Lower lobe of right lung (tissue), 2 donors: Measurements from ENCODE around the gene GRID1. TPM values are rescaled to one million over a fixed set of nuclear protein-coding genes. Genes with fewer than 3 reads are reported as not detected.
"Not testable (repeated sequence)": the region's sequence is repeated elsewhere in the genome, so short reads cannot be mapped to it uniquely, and the experiment has no call there.

Experiments used
- ATAC-seq, 2 donors: fragments of 200-7000 bp; cut with Tn5 transposase; one replicate each; pipeline ENCODE4 v1.9.1; 2020 to 2022; ENCODE audit warnings: mild to moderate bottlenecking in 2 of 2, moderate library complexity in 2 of 2
- DNase-seq: peaks from one replicate; pipeline ENCODE4 v3.0.0-alpha.2; 2020
- H3K27ac ChIP-seq: fragments of 200-600 bp; one replicate; pipeline ENCODE4 v1.8.0; 2022
- H3K27me3 ChIP-seq: fragments of 200-600 bp; one replicate; pipeline ENCODE4 v1.8.0; 2022; ENCODE audit warnings: low read depth
- H3K36me3 ChIP-seq: fragments of 200-600 bp; one replicate; pipeline ENCODE4 v1.8.0; 2022; ENCODE audit warnings: mild to moderate bottlenecking
- H3K4me1 ChIP-seq: fragments of 200-600 bp; one replicate; pipeline ENCODE4 v1.8.0; 2022
- H3K4me3 ChIP-seq: fragments of 200-600 bp; one replicate; pipeline ENCODE4 v1.8.0; 2022; ENCODE audit warnings: mild to moderate bottlenecking
- H3K9me3 ChIP-seq: fragments of 200-600 bp; one replicate; pipeline ENCODE4 v1.8.0; 2022
- intact Hi-C: fragments of 100-400 bp; cut with DNase I; formaldehyde crosslinking; loops from one replicate; pipeline ENCODE4 v1.11.0; 2022
- total RNA-seq: library from RNA; stranded (reverse); fragmentation: NEBNext Ultra II Directional; extraction: Animal tissue kit (Norgen Biotek cat#: 25700); gene quantifications from one replicate; pipeline ENCODE4 v1.2.1, GENCODE V29; 2021
- TF ChIP-seq, protein P1 (sequence below): fragments of 200-600 bp; IDR thresholded peaks from one replicate; pipeline ENCODE4 v1.8.0; 2022; ENCODE audit warnings: antibody characterized with exemption, mild to moderate bottlenecking
- donor health status: DM: no; HTN: yes; CAD: no; lungs with severe emphysema.

The GRID1 gene
- total RNA-seq, 1 donor from 2014 or later = 2.5 TPM

DNA sequence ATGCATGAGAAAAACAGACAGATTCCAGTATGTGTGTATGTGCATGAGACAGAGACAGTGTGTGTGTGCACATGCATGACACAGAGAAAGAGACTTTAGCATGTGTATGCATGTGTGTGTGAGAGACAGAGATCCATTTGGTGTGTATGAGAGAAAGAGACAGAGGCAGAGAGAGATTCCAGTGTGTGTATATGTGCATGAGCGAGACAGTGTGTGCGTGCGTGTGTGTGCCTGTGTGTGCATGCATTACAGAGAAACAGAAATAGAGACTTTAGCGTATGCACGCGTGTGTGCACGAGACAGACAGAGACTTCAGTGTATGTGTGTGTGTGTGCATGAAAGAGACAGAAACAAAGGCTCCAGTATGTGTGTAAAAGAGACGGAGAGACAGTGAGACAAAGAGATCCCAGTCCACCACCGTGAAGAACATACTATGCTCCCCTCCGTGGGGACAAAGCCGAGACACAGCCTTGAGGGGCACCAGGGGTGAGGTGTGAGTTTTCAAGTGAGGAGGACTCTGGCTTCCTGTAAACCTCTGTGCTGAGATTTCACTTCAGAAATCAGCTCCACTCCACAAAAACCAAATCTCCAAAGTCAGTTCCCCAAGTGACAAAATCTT lies 188.9 kb downstream of the GRID1 start:
- no peak for DNase-seq

DNA sequence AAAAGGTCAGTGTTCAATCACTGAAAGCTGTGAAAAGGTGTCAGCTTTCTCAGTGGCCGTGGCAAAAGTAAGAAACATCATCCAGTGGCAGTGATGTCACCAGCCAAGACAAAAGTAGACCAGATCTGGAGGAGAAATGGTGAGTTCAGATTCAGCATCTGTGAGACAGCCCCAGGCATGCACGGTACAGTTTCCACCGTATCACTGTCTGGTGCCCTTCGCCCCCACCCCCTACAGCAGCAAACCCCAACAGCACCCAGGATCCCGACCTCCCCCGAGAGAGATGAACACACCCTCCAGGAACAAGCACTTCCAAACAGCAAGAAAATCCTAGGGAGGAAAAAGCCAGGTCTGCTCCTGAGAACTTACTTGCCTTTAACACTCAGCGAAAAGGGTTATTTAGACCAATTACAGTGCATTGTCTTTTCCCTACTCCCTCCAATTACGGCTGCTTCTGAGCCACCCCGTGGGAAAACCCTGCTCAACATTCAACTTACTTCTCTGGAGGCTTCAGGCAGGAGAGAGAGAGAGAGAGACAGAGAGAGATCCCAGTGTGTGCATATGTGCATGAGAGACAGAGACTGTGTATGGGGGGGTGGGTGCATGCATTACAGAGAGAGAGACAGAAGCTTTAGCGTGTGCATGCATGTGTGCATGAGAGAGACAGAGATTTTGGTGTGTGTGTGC lies 189.6 kb downstream of the GRID1 start:
- intact Hi-C loops = no loop called here
- TF ChIP-seq, protein P1, sequence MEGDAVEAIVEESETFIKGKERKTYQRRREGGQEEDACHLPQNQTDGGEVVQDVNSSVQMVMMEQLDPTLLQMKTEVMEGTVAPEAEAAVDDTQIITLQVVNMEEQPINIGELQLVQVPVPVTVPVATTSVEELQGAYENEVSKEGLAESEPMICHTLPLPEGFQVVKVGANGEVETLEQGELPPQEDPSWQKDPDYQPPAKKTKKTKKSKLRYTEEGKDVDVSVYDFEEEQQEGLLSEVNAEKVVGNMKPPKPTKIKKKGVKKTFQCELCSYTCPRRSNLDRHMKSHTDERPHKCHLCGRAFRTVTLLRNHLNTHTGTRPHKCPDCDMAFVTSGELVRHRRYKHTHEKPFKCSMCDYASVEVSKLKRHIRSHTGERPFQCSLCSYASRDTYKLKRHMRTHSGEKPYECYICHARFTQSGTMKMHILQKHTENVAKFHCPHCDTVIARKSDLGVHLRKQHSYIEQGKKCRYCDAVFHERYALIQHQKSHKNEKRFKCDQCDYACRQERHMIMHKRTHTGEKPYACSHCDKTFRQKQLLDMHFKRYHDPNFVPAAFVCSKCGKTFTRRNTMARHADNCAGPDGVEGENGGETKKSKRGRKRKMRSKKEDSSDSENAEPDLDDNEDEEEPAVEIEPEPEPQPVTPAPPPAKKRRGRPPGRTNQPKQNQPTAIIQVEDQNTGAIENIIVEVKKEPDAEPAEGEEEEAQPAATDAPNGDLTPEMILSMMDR = no peak
- Histone ChIP-seq H3K9me3 (no peaks in the 10 kb centered on the region), H3K4me1 (no peaks in the 10 kb centered on the region), H3K36me3 (no peaks in the 10 kb centered on the region), H3K27ac (no peak overlapping the region), H3K4me3 (no peak overlapping the region), H3K27me3 (peaks cover 12% of the 10 kb centered on the region)
- DNase-seq (no peak), ATAC-seq (no peak)

More for the DNA sequence above, 188.9 kb downstream of the GRID1 start:
- Histone ChIP-seq H3K9me3 (no peaks in the 10 kb centered on the region), H3K27me3 (peaks cover 12% of the 10 kb centered on the region), H3K4me3 (no peak overlapping the region), H3K27ac (no peak overlapping the region), H3K36me3 (no peaks in the 10 kb centered on the region), H3K4me1 (no peaks in the 10 kb centered on the region)
- intact Hi-C loops = no loop called here
- TF ChIP-seq, protein P1 = no peak
- no peak for ATAC-seq

DNA sequence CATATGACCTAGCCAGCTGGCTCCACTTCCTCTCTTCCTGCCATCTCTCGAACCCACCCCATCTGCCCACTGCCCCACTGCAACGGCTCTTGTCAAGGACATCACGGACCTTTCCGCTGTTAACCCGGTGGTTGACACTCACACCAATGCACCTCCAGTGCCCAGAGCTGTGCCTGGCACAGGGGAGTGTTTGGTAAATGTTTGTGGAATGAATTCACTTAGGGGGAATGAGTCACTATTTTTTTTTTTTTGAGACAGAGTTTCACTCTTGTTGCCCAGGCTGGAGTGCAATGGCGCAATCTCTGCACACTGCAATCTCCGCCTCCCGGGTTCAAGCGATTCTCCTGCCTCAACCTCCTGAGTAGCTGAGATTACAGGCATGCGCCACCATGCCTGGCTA lies 191.1 kb downstream of the GRID1 start:
- H3K36me3 ChIP-seq, H3K9me3 ChIP-seq, intact Hi-C loops, ATAC-seq, H3K4me3 ChIP-seq, DNase-seq, H3K4me1 ChIP-seq, H3K27ac ChIP-seq: not testable (repeated sequence)
- peaks cover 10% of the 10 kb centered on the region for H3K27me3 ChIP-seq

DNA sequence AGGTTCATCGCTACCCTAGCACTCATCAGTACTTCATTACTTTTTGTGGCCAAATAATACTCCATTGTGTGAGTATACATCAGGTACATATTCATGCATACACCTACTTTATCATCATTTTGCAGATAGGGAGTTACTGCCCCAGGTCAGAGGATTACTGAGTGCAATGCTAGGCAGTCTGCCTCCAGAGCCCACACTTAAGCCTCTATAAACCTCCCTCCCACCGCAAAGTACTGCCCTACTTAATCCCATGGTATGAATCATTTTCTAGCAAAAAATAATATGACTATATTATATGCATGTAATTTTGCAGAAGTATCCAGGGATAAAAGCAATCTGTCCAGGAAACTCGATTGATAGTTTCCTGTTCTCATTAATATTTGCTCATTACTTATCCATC lies 194.3 kb downstream of the GRID1 start:
- Histone ChIP-seq H3K4me1 (no peaks in the 10 kb centered on the region), H3K27ac (no peak overlapping the region), H3K36me3 (no peaks in the 10 kb centered on the region), H3K9me3 (no peaks in the 10 kb centered on the region), H3K4me3 (no peak overlapping the region), H3K27me3 (peaks cover 3% of the 10 kb centered on the region)
- no peak for ATAC-seq
- no peak for DNase-seq
- intact Hi-C loops = no loop called here
- TF ChIP-seq, protein P1 = no peak

DNA sequence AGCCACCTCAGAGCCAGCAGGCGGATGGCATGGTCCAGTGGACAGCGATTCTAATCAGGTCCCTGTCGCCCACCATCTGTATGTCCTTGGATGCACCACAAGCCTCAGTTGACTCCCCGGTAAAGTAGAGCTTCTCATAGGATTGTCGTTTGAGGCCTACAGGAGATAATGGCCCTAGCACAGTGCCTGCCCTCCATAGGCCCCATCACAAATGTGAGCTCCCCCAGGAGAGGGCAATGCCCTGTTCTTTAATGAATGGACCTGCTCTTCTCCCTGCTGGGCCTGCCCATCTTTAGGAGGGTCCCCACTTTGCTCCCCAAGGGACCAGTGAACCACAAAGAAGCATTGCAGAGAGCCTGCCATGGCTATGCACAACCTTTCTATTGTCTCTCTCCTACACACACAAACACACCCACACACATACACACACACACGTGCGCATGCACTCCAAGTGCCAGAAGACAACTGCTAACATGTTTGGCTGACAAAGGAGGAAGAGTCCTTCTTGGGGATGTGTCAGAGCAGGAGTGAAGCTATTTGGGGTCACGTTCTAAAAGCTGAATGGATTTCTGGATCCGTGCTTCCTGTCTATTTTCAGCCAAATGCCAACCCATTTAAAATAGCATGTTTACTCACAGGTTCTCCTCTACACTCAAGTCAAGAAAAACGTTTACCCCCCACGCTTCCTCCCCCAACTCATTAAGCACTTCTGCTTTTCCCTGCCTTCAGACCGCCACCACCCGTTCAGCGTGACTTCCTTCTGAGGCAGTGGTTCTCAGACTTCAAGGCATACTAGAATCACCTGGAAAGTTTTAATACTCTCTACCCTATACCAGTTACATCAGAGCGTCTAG lies 196.1 kb downstream of the GRID1 start:
- Histone ChIP-seq H3K36me3 (no peaks in the 10 kb centered on the region), H3K9me3 (no peaks in the 10 kb centered on the region), H3K27ac (no peak overlapping the region), H3K4me1 (no peaks in the 10 kb centered on the region), H3K27me3 (peaks cover 3% of the 10 kb centered on the region), H3K4me3 (no peak overlapping the region)
- TF ChIP-seq, protein P1 = no peak
- no peak for ATAC-seq
- DNase-seq = no peak
- intact Hi-C loops = no loop called here
